Adipose tissue (tissue), 3 donors: ENCODE measurements around the gene LANCL3. TPM values are rescaled to one million over a fixed set of nuclear protein-coding genes. Genes with fewer than 3 reads are reported as not detected.
"Not testable (repeated sequence)": the region's sequence is repeated elsewhere in the genome, so short reads cannot be mapped to it uniquely, and the experiment has no call there.

Source experiments
- H3K27ac ChIP-seq: one replicate; pipeline ENCODE4 v1.5.1; 2013; ENCODE audit warnings: low read depth, low read length
- WGBS, 3 donors: extraction: QIAGEN DNeasy Blood & Tissue Kit; methylation state at CpG; one replicate each; pipeline ENCODE4 v1.1.7; 2013; 5-methylcytosine and 5-hydroxymethylcytosine counted together
- polyA plus RNA-seq, 3 donors: library from polyadenylated mRNA; stranded (reverse); fragments of 200-250 nt; gene quantifications; one replicate each; pipeline ENCODE4 v1.2.3, GENCODE V29; 2013
- donor health status: healthy with polysubstance abuse.
- donor health status: Bipolar disorder and iron deficiency.
- donor health status: healthy.

LANCL3 gene
- under 1 TPM; 0.02 to 0.22 (median 0.09) TPM for polyA plus RNA-seq

DNA sequence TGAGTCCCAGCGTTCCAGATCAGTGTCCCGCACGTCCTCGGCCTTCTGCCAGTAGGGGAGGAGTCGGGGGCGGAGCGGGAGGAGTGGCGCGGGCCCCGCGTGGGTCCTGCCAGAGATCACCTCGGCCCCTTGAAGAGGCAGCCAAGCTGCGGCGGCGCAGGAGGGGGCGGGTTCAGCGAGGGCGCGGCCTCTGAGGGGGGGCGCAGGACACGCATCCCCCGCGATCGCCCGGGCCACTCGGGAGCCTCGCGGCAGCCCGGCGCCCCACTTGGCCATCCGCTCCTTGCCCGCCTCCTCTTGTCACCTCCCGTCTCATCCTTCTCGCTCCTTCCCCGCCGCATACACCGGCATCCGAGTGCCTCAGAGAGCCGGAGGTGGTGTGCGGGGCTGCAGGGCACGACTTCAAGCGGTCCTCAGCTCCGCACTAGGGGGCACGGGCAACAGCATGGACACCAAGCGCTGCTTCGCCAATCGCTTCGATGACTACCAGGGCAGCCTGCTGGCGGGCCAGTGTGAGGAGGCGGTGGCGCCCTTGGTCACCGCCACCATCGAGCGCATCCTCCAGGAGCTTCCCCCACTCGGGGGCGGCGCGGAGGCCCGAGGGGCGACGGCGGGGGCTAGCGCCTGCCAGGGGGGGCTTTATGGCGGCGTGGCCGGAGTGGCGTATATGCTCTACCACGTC lies at the start of gene LANCL3:
LANCL3 (plus strand) TSS at position 236 of the 682 bp plus-strand sequence; CDS start at position 446, 210 bp downstream.
- WGBS, 3 donors = 2 to 35% (median 2%) methylated on average over 20 to 67 of the region's 68 CpGs

DNA sequence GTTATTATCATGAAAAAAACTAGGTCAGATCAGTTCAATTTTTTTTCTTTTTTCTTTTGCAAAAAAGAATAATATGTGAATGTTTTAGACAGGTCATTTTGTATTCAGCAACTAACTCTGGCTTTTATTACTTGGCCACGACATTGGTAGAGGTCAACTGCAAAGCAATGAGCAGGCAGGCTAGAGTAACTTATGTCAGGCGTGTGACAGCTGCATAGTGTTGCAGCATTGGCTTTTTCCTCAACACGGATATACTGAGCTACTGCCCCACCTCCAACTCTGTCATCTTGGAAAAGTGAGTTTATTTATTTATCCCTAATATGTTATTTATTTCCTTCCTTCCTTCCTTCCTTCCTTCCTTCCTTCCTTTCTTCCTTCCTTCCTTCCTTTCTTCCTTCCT lies 47.8 kb upstream of the LANCL3 start:
- H3K27ac ChIP-seq = not testable (repeated sequence)
- 43 to 66% (median 66%) methylated on average over 3 of the region's 3 CpGs for whole genome bisulfite sequencing, 3 donors

More for the DNA sequence above, at the start of gene LANCL3:
- not testable (repeated sequence) for H3K27ac ChIP-seq

DNA sequence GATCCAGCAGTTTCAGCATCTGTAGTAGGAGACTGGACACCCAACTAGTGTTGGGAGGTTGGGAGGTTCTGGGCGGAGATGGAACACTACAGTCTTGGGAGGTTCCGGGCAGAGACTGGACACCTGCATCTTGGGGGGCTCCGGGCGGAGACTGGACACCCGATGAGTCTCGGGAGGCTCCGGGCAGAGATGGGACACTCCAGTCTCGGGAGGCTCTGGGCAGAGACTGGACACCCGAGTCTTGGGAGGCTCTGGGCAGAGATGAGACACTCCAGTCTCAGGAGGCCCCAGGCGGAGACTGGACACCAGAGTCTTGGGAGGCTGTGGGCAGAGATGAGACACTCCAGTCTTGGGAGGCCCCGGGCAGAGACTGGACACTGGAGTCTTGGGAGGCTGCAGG lies 29.5 kb upstream of the LANCL3 start:
- WGBS, 3 donors = 79 to 92% (median 91%) methylated on average over 6 to 11 of the region's 11 CpGs

DNA sequence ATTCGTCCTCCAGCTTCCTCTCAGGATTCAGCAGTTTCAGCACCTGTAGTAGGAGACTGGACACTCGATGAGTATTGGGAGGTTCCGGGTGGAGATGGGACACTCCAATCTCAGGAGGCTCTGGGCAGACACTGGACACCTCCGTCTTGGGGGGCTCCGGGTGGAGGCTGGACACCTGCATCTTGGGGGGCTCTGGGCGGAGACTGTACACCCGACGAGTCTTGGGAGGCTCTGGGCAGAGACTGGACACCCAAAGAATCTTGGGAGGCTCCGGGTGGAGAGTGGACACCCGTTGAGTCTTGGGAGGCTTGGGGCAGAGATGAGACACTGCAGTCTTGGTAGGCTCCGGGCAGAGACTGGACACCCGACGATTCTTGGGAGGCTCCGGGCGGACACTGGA lies 28.7 kb upstream of the LANCL3 start:
- H3K27ac ChIP-seq = no peak overlapping the region
- 93% methylated on average over 14 to 15 of the region's 15 CpGs for WGBS, 3 donors

More for the DNA sequence above, 29.5 kb upstream of the LANCL3 start:
- no peak overlapping the region for H3K27ac ChIP-seq

DNA sequence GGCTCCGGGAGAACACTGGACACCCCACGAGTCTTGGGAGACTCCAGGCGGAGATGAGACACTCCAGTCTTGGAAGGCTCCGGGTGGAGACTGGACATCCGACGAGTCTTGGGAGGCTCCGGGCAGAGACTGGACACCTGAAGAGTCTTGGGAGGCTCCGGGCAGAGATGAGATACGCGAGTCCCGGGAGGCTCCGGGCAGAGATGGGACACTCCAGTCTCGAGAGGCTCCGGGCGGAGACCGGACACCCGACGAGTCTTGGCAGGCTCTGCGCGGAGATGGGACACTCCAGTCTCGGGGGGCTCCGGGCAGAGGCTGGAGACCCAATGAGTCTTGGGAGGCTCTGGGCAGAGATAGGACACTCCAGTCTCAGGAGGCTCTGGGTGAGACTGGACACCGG lies 28.1 kb upstream of the LANCL3 start:
- 90 to 95% (median 93%) methylated on average over 4 to 23 of the region's 23 CpGs for WGBS, 3 donors
- no peak overlapping the region for H3K27ac ChIP-seq

DNA sequence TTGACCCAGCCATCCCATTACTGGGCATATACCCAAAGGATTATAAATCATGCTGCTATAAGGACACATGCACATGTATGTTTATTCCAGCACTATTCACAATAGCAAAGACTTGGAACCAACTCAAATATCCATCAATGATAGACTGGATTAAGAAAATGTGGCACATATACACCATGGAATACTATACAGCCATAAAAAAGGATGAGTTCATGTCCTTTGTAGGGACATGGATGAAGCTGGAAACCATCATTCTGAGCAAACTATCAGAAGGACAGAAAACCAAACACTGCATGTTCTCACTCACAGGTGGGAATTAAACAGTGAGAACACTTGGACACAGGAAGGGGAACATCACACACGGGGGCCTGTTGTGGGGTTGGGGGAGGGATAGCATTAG lies 26.9 kb upstream of the LANCL3 start:
- not testable (repeated sequence) for H3K27ac ChIP-seq

DNA sequence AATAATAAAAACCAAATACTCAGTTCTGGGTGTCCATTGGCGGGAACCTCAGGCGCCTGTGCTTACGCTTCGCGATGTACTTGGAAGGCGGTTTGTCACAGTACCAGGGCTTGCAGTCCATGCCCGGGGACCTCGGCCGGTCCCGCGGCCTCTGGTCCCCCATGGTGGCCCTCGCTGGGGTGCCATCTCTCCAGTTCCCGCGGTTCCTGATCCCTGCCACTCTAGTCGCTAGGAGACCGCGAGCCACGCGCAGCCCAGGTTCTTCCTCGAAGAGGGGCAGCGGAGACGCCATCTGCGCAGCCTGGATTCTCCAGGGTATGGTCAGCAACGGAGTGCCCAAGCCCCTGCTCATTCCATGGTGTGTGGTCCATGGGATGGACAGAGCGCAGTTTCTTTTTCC lies 26.4 kb upstream of the LANCL3 start:
- no peak overlapping the region for H3K27ac ChIP-seq
- WGBS, 3 donors = 90 to 96% (median 96%) methylated on average over 25 of the region's 25 CpGs

More for the DNA sequence above, 26.9 kb upstream of the LANCL3 start:
- 80 to 96% (median 95%) methylated on average over 1 of the region's 1 CpG for WGBS, 3 donors

DNA sequence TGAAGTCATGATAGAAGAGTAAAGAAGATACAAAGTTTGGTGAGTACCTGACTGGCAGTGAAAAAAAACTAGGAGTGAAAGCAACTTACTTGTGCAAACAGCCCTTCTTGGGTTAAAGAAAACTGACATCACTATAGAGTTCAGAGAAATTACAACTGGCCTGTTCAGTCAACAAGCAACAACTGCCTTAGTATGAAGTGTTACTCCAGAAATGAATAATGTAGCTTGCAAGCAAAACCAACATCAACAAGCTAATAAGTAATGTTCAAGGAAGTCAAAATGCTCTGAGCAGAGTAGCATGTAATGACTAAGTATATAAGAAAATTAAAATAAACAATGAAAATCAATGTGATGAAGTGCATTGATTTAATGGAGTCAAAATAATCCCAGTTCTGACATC lies 21.8 kb upstream of the LANCL3 start:
- not testable (repeated sequence) for H3K27ac ChIP-seq

DNA sequence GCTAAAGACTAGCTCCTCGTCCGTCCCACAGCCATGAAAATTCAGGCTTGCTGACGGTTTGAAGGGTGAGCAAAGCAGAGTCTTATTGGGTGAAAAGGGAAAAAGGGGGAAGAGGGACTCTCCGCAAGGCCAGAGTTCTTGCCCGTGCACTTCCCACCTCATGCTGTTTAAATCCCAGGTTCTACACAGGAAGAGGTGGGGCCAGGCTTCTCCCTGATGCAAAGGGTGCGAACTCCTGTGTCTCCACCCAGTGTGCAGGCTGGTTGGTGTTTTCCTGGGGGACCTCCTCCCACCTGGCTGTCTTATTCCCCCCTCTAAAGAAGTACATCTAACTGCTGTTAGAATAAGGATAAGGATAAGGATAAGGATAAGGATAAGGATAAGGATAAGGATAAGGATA lies 18.0 kb upstream of the LANCL3 start:
- no peak overlapping the region for H3K27ac ChIP-seq

DNA sequence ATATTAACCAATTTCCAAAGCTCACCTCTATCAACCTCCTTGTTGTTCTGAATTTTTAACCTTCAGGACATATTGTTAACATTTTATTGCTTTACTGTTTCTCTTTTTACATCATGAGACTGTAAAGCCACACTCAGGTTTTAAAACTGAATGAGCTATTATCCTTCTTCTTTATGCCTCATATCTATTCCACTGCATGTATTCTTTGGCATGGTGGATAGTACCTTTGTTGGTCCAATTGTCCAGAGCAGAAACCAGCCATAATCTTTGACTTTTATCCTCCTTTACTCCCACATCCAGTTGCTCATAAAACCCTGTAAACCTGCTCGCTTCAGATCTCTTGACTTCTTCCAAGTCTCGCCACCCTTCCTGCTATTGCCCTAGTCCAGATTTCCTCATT lies 6.2 kb upstream of the LANCL3 start:
- WGBS, 3 donors = 84 to 96% (median 95%) methylated on average over 2 of the region's 2 CpGs
- H3K27ac ChIP-seq = not testable (repeated sequence)

More for the DNA sequence above, 18.0 kb upstream of the LANCL3 start:
- WGBS, 3 donors = 40 to 79% (median 64%) methylated on average over 5 to 6 of the region's 6 CpGs

DNA sequence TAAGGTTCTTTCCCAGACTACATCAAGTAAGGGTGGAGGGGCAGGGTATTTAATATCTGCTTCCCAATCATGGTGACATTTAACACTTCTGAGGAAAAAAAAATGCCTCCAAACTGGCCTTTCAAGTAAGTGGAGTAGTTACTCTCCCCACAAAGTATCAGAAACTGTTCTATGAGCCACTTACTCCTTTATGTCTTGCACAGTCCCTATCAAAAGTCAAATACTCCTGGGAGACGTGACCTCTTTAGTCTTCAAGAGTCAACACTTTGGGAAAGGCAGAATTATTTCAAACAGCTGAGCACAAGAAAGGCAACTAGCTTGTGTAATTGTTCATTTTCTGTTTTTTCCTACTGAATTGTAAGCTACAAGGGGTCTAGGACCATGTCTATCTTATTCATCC lies 1.1 kb upstream of the LANCL3 start:
- no CpG with 5 or more reads among the region's 1 CpG for WGBS, 3 donors

DNA sequence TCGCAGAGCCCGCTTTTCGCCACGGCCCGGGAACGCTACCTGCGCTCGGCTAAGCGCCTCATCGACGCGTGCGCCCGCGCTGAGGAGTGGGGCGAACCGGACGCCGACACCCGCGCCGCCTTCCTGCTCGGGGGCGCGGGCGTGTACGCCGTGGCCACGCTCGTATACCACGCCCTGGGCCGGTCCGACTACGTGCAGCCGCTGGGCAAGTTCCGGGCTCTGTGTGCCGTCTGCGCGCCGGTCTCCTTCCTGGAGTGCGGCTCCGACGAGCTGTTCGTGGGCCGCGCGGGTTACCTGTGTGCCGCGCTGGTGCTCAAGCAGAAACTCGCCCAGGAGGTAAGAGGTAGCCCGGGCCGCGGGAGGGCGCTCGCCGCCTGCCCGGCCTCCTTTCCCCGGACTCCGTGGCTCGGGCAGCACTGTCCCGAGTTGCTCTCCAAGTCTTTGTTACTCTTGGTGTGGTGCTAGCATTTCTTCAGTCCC lies 687 bp downstream of the LANCL3 start:
- WGBS, 3 donors = 0 to 22% (median 1%) methylated on average over 2 to 43 of the region's 61 CpGs
- H3K27ac ChIP-seq = not testable (repeated sequence)

More for the DNA sequence above, 1.1 kb upstream of the LANCL3 start:
- not testable (repeated sequence) for H3K27ac ChIP-seq

DNA sequence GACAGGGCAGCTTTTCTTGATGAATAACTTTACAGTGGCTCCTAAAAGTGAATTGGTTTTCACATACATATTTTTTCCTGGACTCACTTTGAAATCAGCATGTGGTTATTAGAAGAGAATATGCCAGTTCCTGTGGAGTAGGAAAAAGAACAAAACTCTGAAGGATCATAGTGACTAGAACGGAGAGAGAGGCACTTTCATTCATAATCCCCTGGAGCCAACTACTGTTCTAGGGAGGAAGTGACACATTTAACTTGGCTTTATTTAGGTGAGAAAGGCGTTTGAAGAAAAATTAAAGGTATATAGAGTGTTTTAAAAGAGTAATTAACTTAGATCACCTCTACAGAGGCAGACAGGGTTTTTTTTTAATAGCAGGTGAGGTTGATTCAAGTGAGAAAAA lies 1.7 kb downstream of the LANCL3 start:
- WGBS, 3 donors = 17 to 46% (median 20%) methylated on average over 2 of the region's 2 CpGs
- not testable (repeated sequence) for H3K27ac ChIP-seq

DNA sequence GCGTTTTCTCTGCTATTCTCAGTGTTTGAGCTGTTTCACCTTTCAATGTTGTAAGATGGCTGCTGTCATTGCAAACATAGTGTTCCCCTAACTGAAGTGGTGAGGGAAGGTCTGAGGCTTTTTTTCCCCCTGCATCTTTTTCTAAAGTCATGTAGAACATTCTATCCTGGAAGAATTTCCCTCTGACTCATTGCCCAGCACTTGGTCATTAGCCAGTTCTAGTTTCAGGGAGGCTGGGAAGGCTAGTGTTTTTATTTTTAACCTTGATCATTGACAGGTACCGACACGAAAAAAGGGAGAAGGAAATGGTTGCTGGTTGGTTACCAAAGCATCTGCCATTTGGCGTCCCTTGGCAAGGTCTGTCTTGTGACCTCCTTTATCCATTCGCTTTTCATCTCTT lies 6.6 kb downstream of the LANCL3 start:
- H3K27ac ChIP-seq = no peak overlapping the region

DNA sequence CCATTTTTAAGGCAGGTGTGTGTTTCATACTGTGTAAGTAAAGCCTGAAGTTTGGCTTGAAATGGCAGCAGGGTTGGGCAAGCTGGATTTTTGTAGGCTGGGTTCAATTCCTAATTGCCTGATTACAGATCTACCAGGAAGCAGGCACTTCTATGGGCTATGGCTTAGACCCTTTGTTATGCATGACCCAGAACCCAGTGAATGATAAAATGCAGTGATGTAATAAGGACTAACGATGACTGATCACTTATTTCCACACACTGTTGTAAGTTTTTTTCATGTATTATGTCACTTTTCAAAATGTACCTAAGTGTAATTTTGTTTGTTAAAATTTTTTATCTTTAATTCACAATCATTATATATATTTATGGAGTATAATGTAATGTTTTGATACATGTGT lies 8.6 kb downstream of the LANCL3 start:
- no peak overlapping the region for H3K27ac ChIP-seq
- 45 to 78% (median 54%) methylated on average over 1 of the region's 1 CpG for WGBS, 3 donors

More for the DNA sequence above, 6.6 kb downstream of the LANCL3 start:
- 57 to 70% (median 60%) methylated on average over 5 of the region's 5 CpGs for WGBS, 3 donors

DNA sequence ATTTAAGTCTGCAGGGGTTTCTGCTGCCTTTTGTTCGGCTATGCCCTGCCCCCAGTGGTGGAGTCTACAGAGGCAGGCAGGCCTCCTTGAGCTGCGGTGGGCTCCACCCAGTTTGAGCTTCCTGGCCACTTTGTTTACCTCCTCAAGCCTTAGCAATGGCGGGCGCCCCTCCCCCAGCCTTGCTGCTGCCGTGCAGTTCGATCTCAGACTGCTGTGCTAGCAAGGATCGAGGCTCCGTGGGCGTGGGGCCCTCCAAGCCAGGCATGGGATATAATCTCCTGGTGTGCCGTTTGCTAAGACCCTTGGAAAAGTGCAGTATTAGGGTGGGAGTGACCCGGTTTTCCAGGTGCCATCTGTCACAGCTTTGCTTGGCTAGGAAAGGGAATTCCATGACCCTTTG lies 15.9 kb downstream of the LANCL3 start:
- not testable (repeated sequence) for H3K27ac ChIP-seq
- WGBS, 3 donors = 90 to 91% (median 90%) methylated on average over 5 to 11 of the region's 11 CpGs

DNA sequence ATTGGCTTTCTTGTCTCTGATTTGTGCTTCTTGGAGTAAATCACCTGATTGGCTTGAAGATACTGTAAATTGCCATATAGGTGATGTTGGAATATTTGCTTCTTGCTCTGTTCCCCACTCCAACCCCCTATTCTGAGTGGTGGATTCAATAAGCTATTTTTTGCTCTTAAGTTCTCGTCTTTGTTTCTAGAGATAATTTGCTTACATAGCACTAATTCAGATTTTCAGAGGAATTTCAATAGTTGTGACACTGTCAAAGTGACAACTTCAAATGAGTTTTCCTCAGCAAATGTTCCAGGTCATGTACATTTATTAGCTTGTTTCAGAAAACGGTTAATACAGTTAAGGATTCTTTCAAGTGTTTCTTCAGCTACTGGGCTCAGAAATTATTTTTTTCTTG lies 18.6 kb downstream of the LANCL3 start:
- 56 to 78% (median 62%) methylated on average over 2 of the region's 2 CpGs for WGBS, 3 donors
- no peak overlapping the region for H3K27ac ChIP-seq

DNA sequence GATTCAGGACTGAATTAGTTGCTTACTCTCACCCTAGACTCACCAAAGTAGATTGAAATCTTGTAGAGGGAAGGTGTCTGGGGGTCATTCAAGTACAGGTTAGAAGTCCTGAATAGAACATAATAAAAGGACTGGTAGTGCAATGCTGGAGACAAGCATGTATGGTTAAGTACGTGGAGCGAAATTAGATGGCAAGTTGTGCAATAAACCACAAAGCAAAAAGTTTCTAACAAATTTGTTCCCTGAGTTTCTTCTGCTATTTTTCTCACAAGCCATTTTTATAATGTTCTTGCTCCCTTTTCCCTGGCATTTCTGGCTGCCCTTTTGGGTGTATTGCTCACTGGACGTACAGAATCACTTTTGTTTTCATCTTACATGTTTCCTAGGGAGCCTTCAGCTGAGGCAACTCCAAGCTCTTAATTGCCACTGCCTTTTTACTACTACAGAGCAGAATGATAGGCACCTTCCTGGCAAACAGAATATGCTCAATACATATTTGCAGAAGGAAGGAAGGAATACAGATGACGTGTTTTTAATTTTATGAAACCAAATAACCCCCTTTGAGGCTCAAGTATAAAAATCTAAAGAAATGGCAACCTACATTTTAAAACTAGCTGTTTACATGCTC lies 23.4 kb downstream of the LANCL3 start:
- 45 to 70% (median 52%) methylated on average over 4 of the region's 4 CpGs for WGBS, 3 donors
- no peak overlapping the region for H3K27ac ChIP-seq

DNA sequence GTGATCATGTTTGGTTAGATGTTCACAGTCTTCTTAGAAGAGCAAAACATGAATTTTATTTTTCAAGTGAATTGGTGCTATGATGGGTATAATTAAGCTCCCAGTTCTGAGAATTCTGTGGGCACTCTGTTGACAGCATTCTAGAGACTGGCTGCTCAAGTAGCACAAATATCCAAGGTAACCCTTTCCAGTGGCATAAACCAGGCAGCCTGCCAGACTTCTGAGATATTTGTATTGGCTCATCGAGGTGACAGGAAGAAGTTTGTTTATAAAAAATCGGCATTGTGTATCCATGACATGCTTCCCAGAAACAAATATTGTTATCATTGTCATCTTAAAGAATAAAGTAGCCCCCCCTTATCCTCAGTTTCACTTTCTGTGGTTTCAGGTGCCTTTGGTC lies 28.3 kb downstream of the LANCL3 start:
- WGBS, 3 donors = 13 to 56% (median 48%) methylated on average over 2 of the region's 2 CpGs

DNA sequence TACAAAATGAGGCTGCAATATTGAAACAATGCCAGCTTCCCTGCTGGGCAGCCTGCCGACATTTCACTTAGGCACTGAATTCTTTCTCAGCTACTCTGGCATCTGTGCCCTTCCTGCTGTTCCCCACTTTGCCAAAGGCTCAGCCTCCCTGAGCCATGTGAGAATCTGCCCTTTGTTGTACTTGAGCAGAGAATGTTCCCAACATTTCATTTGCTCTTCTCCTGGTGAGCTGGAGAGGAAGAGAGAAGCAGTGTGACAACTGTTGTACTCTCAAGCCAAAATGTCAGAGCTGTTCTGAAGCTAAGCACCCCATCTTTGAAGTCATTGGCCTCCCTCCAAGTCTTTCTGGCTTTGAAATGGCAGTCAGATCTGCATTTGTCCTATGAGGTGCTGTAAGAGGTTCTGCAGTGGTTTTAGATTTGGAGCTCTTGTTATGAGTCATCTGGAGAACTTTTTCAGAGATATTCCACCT lies 32.5 kb downstream of the LANCL3 start:
- WGBS, 3 donors = 33 to 67% (median 50%) methylated on average over 1 of the region's 1 CpG
- H3K27ac ChIP-seq = no peak overlapping the region

More for the DNA sequence above, 28.3 kb downstream of the LANCL3 start:
- H3K27ac ChIP-seq = no peak overlapping the region
